Bronchial epithelial cell (primary cell): ENCODE data around the gene ESRRB. TPM values are rescaled to one million over a fixed set of nuclear protein-coding genes. Genes with fewer than 3 reads are reported as not detected.

Source experiments
- DNase-seq: peaks from one replicate; pipeline ENCODE4 v3.0.0-alpha.2; 2010; ENCODE audit warnings: low read depth
- FAIRE-seq: peaks from 2 replicates; lab custom pipeline; 2011; peaks lifted over from hg19 to GRCh38; lab: Jason Lieb, UNC
- H3K27me3 ChIP-seq: 2 replicates; pipeline ENCODE4 v1.5.1; 2011; ENCODE audit warnings: low read length; ENCODE audit not compliant: control insufficient read depth, insufficient read depth
- H3K36me3 ChIP-seq: 2 replicates; pipeline ENCODE4 v1.5.1; 2011; ENCODE audit warnings: low read length; ENCODE audit not compliant: control insufficient read depth, insufficient read depth
- H3K4me3 ChIP-seq: 2 replicates; pipeline ENCODE4 v1.5.1; 2011; ENCODE audit warnings: mild to moderate bottlenecking, low read depth, low read length, control low read depth
- CTCF ChIP-seq: IDR thresholded peaks from 2 replicates; pipeline ENCODE4 v1.5.1; 2011; ENCODE audit warnings: mild to moderate bottlenecking, moderate library complexity, low read length, control low read depth, inconsistent platforms; ENCODE audit not compliant: insufficient read depth, severe bottlenecking
- total RNA-seq: library from RNA; depleted of rRNA; stranded (reverse); fragments of >200 nt; gene quantifications from 2 replicates; pipeline ENCODE4 v1.2.1, GENCODE V29; 2014

Gene ESRRB
- total RNA-seq, 1 donor from 2014 or later = not detected

GRCh38 chr14:76330411-76331327 is 45.3 kb upstream of the ESRRB start:
- DNase-seq (no peak), FAIRE-seq (no peak)
- H3K36me3 ChIP-seq = no peaks in the 10 kb centered on the region
- TF ChIP-seq CTCF = no peak
- no peak overlapping the region for H3K4me3 ChIP-seq
- peaks cover 11% of the 10 kb centered on the region for H3K27me3 ChIP-seq

DNA sequence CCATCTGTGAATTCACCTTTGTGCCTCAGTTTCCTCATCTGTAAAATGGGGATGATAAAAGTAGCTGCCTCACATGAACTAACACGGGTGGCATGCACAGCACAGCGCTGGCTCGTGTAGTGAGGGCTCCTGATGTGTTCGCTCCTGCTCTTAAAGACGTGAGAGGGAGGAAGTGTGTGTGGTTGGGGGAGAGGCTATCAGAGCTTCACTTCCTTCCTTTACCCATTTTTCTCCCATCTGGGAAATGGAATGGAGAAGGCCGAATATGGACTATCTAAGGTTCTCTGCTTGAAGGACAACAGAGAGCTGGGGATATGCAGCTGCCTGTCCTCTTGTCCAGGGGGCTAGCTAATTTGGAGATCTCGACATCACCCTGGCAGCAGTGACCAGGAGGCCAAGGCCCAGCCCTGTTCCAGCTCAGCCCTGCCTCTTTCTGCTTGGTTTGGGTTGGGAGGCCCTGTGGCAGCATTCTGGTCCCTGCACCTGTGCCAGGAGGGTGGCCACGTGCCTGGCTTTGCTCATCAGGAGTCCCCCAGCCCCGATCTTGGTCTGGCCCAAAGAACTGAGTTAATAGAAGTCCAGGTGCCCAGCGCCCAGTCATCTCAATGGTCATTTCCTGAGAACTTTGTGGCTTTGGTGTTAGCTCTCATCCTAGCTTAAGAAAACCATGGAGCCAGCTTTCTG is 44.5 kb upstream of the ESRRB start:
- Histone ChIP-seq H3K4me3 (no peak overlapping the region), H3K36me3 (no peaks in the 10 kb centered on the region), H3K27me3 (peaks cover 11% of the 10 kb centered on the region)
- DNase-seq = no peak
- no peak for TF ChIP-seq CTCF
- FAIRE-seq = no peak

DNA sequence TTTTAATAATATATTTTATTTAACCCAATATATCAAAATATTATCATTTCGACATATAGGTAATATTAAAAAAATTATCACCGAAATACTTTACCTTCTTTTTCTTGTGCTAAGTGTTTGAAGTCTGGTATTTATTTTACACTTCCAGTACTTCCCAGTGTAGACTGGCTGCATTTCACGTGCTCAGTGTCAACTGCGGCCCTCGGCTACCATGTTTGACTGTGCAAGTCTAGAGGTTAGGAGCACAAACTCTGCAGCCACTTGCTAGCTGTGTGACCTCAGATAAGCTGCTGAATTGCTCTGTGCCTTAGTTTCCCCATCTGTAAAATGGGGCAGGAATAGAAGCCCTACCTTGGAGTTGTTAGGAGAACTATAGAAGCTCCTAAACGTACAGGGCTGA is 42.3 kb upstream of the ESRRB start:
- DNase-seq (no peak), FAIRE-seq (no peak)
- Histone ChIP-seq H3K36me3 (no peaks in the 10 kb centered on the region), H3K4me3 (no peak overlapping the region), H3K27me3 (peaks cover 11% of the 10 kb centered on the region)
- no peak for TF ChIP-seq CTCF

DNA sequence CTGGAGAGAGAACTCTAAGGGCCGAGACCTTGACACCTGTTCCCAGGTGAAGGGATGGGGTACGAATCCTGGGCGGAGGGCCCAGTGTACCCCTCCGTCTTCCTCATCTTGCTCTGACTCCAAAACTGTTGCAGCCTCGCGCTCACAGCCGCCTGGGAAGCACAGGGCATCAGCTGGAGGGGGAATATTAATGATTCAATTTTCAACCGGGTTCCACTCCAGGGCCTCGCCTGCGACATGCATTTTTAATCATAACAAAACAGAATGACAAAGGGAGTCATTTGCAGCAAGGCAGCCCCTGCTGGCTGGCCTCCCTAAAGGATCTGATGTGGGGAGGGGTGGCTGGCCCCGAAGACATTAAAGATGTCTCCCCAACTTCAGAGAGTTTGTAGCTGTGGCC is 41.6 kb upstream of the ESRRB start:
- TF ChIP-seq CTCF = no peak
- H3K36me3 ChIP-seq = no peaks in the 10 kb centered on the region
- H3K4me3 ChIP-seq = no peak overlapping the region
- DNase-seq (no peak), FAIRE-seq (no peak)
- peaks cover 9% of the 10 kb centered on the region for H3K27me3 ChIP-seq

- FAIRE-seq = no peak
- no peaks in the 10 kb centered on the region for H3K27me3 ChIP-seq
Observed at GRCh38 chr14:76336876-76337275, 39.1 kb upstream of the ESRRB start.

More at GRCh38 chr14:76336876-76337275, 39.1 kb upstream of the ESRRB start:
- no peaks in the 10 kb centered on the region for H3K36me3 ChIP-seq
- no peak for TF ChIP-seq CTCF
- no peak for DNase-seq
- no peak overlapping the region for H3K4me3 ChIP-seq
